ENCODE data around the gene INAFM2.

DNA sequence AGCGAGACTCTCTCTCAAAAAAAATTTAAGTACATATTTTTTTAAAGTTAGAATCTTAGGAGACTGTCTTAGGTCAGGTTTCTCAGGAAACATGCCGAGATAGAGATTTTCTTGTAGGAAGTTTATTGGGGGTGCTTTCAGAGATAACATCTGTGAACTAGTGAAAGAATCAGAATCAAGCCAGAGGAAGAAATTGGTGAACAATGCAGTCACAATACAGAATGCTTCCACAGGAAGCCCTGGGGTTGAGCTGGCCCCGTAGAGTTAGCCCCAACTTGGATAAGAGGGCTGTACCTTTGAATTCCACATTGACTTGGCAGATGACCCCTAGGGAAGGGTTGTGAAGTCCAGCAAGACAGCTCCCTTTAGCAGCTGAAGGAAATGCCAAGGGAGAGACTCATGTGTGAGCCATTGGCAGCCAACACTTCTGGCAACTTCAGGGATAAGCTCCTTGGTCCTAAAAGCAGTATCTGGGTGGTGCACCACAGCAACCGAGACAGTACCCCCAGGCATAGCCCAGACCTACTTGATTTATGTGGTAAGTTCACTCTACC is 8.7 kb upstream of the INAFM2 start:
- TF ChIP-seq, protein P1, sequence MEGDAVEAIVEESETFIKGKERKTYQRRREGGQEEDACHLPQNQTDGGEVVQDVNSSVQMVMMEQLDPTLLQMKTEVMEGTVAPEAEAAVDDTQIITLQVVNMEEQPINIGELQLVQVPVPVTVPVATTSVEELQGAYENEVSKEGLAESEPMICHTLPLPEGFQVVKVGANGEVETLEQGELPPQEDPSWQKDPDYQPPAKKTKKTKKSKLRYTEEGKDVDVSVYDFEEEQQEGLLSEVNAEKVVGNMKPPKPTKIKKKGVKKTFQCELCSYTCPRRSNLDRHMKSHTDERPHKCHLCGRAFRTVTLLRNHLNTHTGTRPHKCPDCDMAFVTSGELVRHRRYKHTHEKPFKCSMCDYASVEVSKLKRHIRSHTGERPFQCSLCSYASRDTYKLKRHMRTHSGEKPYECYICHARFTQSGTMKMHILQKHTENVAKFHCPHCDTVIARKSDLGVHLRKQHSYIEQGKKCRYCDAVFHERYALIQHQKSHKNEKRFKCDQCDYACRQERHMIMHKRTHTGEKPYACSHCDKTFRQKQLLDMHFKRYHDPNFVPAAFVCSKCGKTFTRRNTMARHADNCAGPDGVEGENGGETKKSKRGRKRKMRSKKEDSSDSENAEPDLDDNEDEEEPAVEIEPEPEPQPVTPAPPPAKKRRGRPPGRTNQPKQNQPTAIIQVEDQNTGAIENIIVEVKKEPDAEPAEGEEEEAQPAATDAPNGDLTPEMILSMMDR (IDR thresholded peaks at IDR 0.05): no peak
- TF ChIP-seq EP300 (IDR thresholded peaks at IDR 0.05): no peak

Measured in tibial nerve (tissue), 4 donors.